ENCODE data around the gene SEC61A2. TPM values are rescaled to one million over a fixed set of nuclear protein-coding genes. Genes with fewer than 3 reads are reported as not detected.

The SEC61A2 gene
- total and polyA plus RNA-seq, 8 donors = 4.8 to 19.9 (median 15.5) TPM

DNA sequence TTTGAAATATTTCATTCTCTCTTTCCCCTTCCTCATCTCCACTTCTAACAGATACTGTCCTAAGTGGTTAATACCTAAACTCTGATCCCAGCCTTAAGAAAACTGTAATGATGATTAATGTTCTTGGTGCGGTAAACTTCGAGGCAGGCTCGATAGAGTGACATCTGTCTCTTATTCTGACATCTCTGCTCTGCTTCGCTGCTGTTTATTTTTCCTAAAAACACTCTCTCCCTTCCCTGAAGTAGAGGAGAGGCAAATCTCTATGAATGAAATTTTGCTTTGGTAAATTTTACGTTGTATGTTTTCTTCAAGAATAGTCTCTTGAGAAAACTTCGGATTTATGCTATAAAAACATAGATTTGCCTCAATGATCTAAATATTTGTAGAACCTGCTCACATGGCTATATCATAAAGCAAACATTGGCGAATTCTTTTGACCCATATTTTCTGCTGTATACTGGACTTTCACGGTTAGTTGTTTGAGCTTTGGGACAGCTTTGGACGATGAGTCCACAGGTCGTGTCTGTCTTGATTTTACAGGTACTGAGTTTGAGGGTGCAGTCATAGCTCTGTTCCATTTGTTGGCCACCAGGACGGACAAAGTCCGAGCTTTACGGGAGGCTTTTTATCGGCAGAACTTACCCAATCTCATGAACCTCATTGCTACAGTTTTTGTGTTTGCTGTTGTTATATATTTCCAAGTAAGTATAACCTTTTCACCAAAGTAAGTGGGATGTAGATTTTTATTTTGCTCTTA, 27.1 kb downstream of the SEC61A2 start:
- TF ChIP-seq, protein P1, sequence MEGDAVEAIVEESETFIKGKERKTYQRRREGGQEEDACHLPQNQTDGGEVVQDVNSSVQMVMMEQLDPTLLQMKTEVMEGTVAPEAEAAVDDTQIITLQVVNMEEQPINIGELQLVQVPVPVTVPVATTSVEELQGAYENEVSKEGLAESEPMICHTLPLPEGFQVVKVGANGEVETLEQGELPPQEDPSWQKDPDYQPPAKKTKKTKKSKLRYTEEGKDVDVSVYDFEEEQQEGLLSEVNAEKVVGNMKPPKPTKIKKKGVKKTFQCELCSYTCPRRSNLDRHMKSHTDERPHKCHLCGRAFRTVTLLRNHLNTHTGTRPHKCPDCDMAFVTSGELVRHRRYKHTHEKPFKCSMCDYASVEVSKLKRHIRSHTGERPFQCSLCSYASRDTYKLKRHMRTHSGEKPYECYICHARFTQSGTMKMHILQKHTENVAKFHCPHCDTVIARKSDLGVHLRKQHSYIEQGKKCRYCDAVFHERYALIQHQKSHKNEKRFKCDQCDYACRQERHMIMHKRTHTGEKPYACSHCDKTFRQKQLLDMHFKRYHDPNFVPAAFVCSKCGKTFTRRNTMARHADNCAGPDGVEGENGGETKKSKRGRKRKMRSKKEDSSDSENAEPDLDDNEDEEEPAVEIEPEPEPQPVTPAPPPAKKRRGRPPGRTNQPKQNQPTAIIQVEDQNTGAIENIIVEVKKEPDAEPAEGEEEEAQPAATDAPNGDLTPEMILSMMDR (IDR thresholded peaks at IDR 0.05) = no peak
- intact Hi-C loops (cut with DNase I) = no loop called here
- no peak overlapping the region for H3K4me3 ChIP-seq
- H3K27me3 ChIP-seq = peaks cover 0 to 26% of the 10 kb centered on the region in 2 donors
- no peak overlapping the region for H3K27ac ChIP-seq
- no peak for DNase-seq
- H3K4me1 ChIP-seq = peaks cover 0 to 7% of the 10 kb centered on the region in 2 donors
- H3K36me3 ChIP-seq = peaks cover 0 to 22% of the 10 kb centered on the region in 2 donors
- H3K9me3 ChIP-seq = no peaks in the 10 kb centered on the region
- ATAC-seq = no peak

DNA sequence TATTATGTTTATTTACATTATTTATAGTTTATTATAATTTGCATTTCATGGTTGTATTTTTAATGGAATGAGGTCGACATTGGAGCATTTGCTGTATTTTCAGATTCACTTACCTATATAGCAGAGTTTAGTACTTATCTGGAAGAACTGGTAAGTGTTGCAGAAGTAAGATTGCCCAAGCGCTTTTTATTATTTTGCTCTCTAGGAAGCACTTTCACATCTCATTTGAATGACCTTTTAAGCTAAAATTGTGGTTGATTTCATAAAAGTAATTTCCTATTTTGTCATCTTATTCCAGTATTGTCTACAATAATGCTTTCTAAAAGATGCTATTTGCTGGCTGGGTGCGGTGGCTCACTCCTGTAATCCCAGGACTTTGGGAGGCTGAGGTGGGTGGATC, 28.6 kb downstream of the SEC61A2 start:
- TF ChIP-seq, protein P1 (IDR thresholded peaks at IDR 0.05) = no peak
- ATAC-seq (no peak), DNase-seq (no peak)
- intact Hi-C loops (cut with DNase I) = no loop called here
- peaks cover 0 to 7% of the 10 kb centered on the region in 2 donors for H3K4me1 ChIP-seq
- H3K27ac ChIP-seq = no peak overlapping the region
- H3K9me3 ChIP-seq = no peaks in the 10 kb centered on the region
- peaks cover 0 to 35% of the 10 kb centered on the region in 2 donors for H3K36me3 ChIP-seq
- peaks cover 0 to 27% of the 10 kb centered on the region in 2 donors for H3K27me3 ChIP-seq
- no peak overlapping the region for H3K4me3 ChIP-seq

DNA sequence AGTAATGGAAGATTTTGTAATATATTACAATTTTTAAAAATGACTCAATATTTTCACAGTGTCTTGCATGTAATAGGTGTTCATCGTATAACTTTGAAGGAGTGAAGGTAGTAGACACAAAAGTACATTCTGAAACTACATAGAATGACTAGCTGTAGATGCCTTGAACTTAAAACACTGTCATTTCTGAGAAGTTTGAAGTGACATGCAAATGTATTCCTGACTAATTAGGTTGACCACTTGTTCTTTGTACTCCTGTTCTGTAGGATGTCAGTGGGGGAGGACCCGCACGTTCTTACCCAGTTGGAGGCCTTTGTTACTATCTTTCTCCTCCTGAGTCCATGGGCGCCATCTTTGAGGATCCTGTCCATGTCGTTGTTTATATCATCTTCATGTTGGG, 31.2 kb downstream of the SEC61A2 start:
- intact Hi-C loops (cut with DNase I) = no loop called here
- peaks cover 0 to 24% of the 10 kb centered on the region in 2 donors for H3K27me3 ChIP-seq
- H3K36me3 ChIP-seq = peaks cover 0 to 57% of the 10 kb centered on the region in 2 donors
- H3K4me1 ChIP-seq = peaks cover 0 to 7% of the 10 kb centered on the region in 2 donors
- no peak for ATAC-seq
- TF ChIP-seq, protein P1 (IDR thresholded peaks at IDR 0.05) = no peak
- no peak overlapping the region for H3K4me3 ChIP-seq
- no peaks in the 10 kb centered on the region for H3K9me3 ChIP-seq
- no peak for DNase-seq
- no peak overlapping the region for H3K27ac ChIP-seq

DNA sequence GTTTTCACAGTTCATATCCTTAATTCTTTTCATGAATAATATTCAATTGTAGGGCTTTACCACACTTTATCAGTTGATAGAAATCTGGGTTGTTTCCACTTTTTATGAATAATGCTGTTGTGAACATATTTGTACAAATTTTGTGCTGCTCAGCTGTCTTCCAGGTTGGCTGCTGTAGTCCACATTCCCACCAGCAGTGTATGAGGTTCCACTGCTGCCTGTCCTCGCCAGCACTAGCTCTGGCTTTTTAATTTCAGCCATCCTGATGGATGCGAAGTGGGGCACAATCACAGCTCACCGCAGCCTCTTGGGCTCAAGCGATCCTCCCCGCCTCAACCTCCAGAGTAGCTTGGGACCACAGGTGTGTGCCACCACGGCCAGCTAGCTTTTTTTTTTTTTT, 33.5 kb downstream of the SEC61A2 start:
- ATAC-seq (no peak), DNase-seq (no peak)
- Histone ChIP-seq H3K4me3 (no peak overlapping the region), H3K9me3 (no peaks in the 10 kb centered on the region), H3K36me3 (peaks cover 0 to 80% of the 10 kb centered on the region in 2 donors), H3K27me3 (peaks cover 0 to 7% of the 10 kb centered on the region in 2 donors), H3K27ac (no peak overlapping the region), H3K4me1 (peaks cover 0 to 6% of the 10 kb centered on the region in 2 donors)
- intact Hi-C loops (cut with DNase I) = no loop called here
- TF ChIP-seq, protein P1 (IDR thresholded peaks at IDR 0.05) = no peak

DNA sequence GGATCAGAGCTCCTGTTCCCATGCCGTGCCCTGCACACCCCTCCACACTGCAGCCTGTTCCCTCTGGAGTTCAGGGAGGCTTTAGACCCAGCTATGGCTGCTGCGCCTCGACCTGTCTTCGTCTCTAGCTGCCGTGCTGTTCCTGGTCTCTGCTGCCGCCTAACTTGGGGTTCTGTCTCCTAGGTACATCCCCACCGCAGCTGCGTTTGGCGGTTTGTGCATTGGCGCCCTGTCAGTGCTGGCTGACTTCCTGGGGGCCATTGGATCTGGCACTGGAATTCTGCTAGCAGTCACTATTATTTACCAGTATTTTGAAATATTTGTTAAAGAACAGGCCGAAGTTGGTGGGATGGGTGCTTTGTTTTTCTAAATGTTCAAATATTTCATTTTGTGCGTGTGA, 34.6 kb downstream of the SEC61A2 start:
- no peaks in the 10 kb centered on the region for H3K9me3 ChIP-seq
- H3K27ac ChIP-seq = no peak overlapping the region
- H3K4me3 ChIP-seq = no peak overlapping the region
- H3K4me1 ChIP-seq = no peaks in the 10 kb centered on the region
- DNase-seq (no peak), ATAC-seq (no peak)
- H3K36me3 ChIP-seq = peaks cover 0 to 83% of the 10 kb centered on the region in 2 donors
- TF ChIP-seq, protein P1 (IDR thresholded peaks at IDR 0.05) = no peak
- H3K27me3 ChIP-seq = peaks cover 0 to 7% of the 10 kb centered on the region in 2 donors
- intact Hi-C loops (cut with DNase I) = no loop called here
